ENCODE measurements around the gene MKNK2. TPM values are rescaled to one million over a fixed set of nuclear protein-coding genes. Genes with fewer than 3 reads are reported as not detected.

MKNK2 gene
- total and polyA plus RNA-seq, 2 donors (not counting 3 experiments of a cell fraction or from before 2014, with no cell fraction given) = 65.1 to 86.1 TPM

- DNase-seq (ENCODE audit: low read depth, low spot score) (no peak), FAIRE-seq (no peak)
- no TSS peak for BruUV-seq (replicated peaks)
Measured at GRCh38 chr19:2051773-2052704, 995 bp upstream of the MKNK2 start.

GRCh38 chr19:2050349-2050990 lies 574 bp downstream of the MKNK2 start:
- FAIRE-seq = peak; percentile 55
- Histone ChIP-seq H3K27ac (ENCODE audit: insufficient read depth, low read depth, low read length) (no peak overlapping the region), H3K4me2 (ENCODE audit: insufficient read depth, low read length) (peak overlapping the region; percentile 82), H3K36me3 (ENCODE audit: control insufficient read depth in 2 of 2, extremely low read depth in 1 of 2, insufficient read depth in 2 of 2, low read length in 2 of 2) (peaks cover 4 to 6% of the 10 kb centered on the region in 2 experiments), H3K9ac (replicated peaks; ENCODE audit: extremely low read depth, insufficient read depth, low read length) (peak overlapping the region; percentile 67), H3K4me3 (replicated peaks in 1 of 3; ENCODE audit: insufficient read depth in 1 of 3, low read depth in 1 of 3, low read length in 3 of 3) (peak overlapping the region; percentile 81 to 95 (median 81)), H3K4me1 (ENCODE audit: control insufficient read depth, extremely low read depth, insufficient read depth, low read length) (peaks cover 29% of the 10 kb centered on the region), H2AFZ (ENCODE audit: low read depth, low read length) (no peak overlapping the region), H4K20me1 (replicated peaks; ENCODE audit: control insufficient read depth, extremely low read depth, insufficient read depth, low read length) (no peaks in the 10 kb centered on the region), H3K9me1 (replicated peaks; ENCODE audit: control insufficient read depth, extremely low read depth, insufficient read depth, low read length) (no peaks in the 10 kb centered on the region), H3K79me2 (ENCODE audit: control insufficient read depth, insufficient read depth, low read length) (peaks cover 45% of the 10 kb centered on the region), H3K27me3 (ENCODE audit: control insufficient read depth in 2 of 2, insufficient read depth in 2 of 2, low read length in 2 of 2) (no peaks in the 10 kb centered on the region), H3K9me3 (replicated peaks; ENCODE audit: control insufficient read depth, insufficient read depth, low read length) (no peaks in the 10 kb centered on the region)
- no peak for DNase-seq (ENCODE audit: low read depth, low spot score)
- intact Hi-C loops (cut with micrococcal nuclease) (no loop called here), dilution Hi-C loops (cut with MboI; ENCODE audit: extremely low pct_ligation_motif_present, low sequenced_read_pairs) (no loop called here)
- TF ChIP-seq CTCF (IDR thresholded peaks at IDR 0.05; ENCODE audit: extremely low read depth in 1 of 2, insufficient read depth in 1 of 2, low read depth in 1 of 2, low read length in 2 of 2) (no peak), GATA2 (IDR thresholded peaks at IDR 0.05; ENCODE audit: insufficient read depth, insufficient read length, low read depth, low read length) (no peak), POLR2AphosphoS5 (IDR thresholded peaks at IDR 0.05; ENCODE audit: insufficient read depth, low read depth, low read length) (no peak), FOS (IDR thresholded peaks at IDR 0.05; ENCODE audit: borderline replicate concordance, insufficient read depth, low read length) (no peak), MYC (IDR thresholded peaks at IDR 0.05; ENCODE audit: low read depth, low read length) (no peak), POLR2A (IDR thresholded peaks at IDR 0.05; ENCODE audit: low read depth, low read length) (no peak), MAX (IDR thresholded peaks at IDR 0.05; ENCODE audit: insufficient read depth, insufficient read length) (no peak), EZH2 (IDR thresholded peaks at IDR 0.05; ENCODE audit: borderline replicate concordance, low read depth, low read length, severe bottlenecking) (no peak), JUN (IDR thresholded peaks at IDR 0.05; ENCODE audit: borderline replicate concordance, insufficient read depth, insufficient read length, low read depth) (no peak)
- ChIA-PET POLR2A (no interaction called here), CTCF (interaction anchor here (1.9 kb wide), 1 partner anchor 10 kb away, joined by 4 read pairs; no protein-coding TSS in a partner anchor)
- TSS peak; percentile 22 for BruUV-seq (replicated peaks)

More at GRCh38 chr19:2051773-2052704, 995 bp upstream of the MKNK2 start:
- Histone ChIP-seq H4K20me1 (replicated peaks; ENCODE audit: control insufficient read depth, extremely low read depth, insufficient read depth, low read length) (no peaks in the 10 kb centered on the region), H3K4me3 (replicated peaks in 1 of 3; ENCODE audit: insufficient read depth in 1 of 3, low read depth in 1 of 3, low read length in 3 of 3) (no peak overlapping the region), H3K27ac (ENCODE audit: insufficient read depth, low read depth, low read length) (no peak overlapping the region), H3K9ac (replicated peaks; ENCODE audit: extremely low read depth, insufficient read depth, low read length) (no peak overlapping the region), H3K9me1 (replicated peaks; ENCODE audit: control insufficient read depth, extremely low read depth, insufficient read depth, low read length) (no peaks in the 10 kb centered on the region), H3K27me3 (ENCODE audit: control insufficient read depth in 2 of 2, insufficient read depth in 2 of 2, low read length in 2 of 2) (no peaks in the 10 kb centered on the region), H3K9me3 (replicated peaks; ENCODE audit: control insufficient read depth, insufficient read depth, low read length) (no peaks in the 10 kb centered on the region), H3K79me2 (ENCODE audit: control insufficient read depth, insufficient read depth, low read length) (peaks cover 36% of the 10 kb centered on the region), H3K4me1 (ENCODE audit: control insufficient read depth, extremely low read depth, insufficient read depth, low read length) (peaks cover 28% of the 10 kb centered on the region), H3K4me2 (ENCODE audit: insufficient read depth, low read length) (no peak overlapping the region), H3K36me3 (ENCODE audit: control insufficient read depth in 2 of 2, extremely low read depth in 1 of 2, insufficient read depth in 2 of 2, low read length in 2 of 2) (no peaks in the 10 kb centered on the region), H2AFZ (ENCODE audit: low read depth, low read length) (peak overlapping the region; percentile 1)
- intact Hi-C loops (cut with micrococcal nuclease) (loop anchor here (1.0 kb wide), 3 partner anchors 10 to 44 kb away; partner anchors contain the start of genes IZUMO4 and MOB3A), dilution Hi-C loops (cut with MboI; ENCODE audit: extremely low pct_ligation_motif_present, low sequenced_read_pairs) (no loop called here)
- no peak for TF ChIP-seq MAX (IDR thresholded peaks at IDR 0.05; ENCODE audit: insufficient read depth, insufficient read length)
- TF ChIP-seq POLR2A (IDR thresholded peaks at IDR 0.05; ENCODE audit: low read depth, low read length) = no peak
- TF ChIP-seq MYC (IDR thresholded peaks at IDR 0.05; ENCODE audit: low read depth, low read length) = no peak
- TF ChIP-seq GATA2 (IDR thresholded peaks at IDR 0.05; ENCODE audit: insufficient read depth, insufficient read length, low read depth, low read length) = no peak
- POLR2A ChIA-PET = interaction anchor here (0.5 to 1.4 kb wide), 5 partner anchors 9 to 348 kb away, joined by 3 to 7 read pairs (median 5); no protein-coding TSS in a partner anchor
- CTCF ChIA-PET = interaction anchor here (1.1 to 3.2 kb wide), 3 partner anchors 13 to 19 kb away, joined by 3 to 17 read pairs (median 3); no protein-coding TSS in a partner anchor

Data from endothelial cell of umbilical vein (primary cell).